ENCODE data around the gene SMOC2.

The SMOC2 gene

GRCh38 chr6:168441434-168442391 is 729 bp downstream of the SMOC2 start:
- H3K36me3 Mint-ChIP-seq (ENCODE audit: insufficient read depth) = no peaks in the 10 kb centered on the region
- peaks cover 62% of the 10 kb centered on the region for H3K27me3 Mint-ChIP-seq
- no peaks in the 10 kb centered on the region for H3K4me1 Mint-ChIP-seq
- ATAC-seq (replicated peaks; ENCODE audit: extremely low read depth, poor library complexity, severe bottlenecking) (no peak), DNase-seq (ENCODE audit: low spot score in 2 of 2) (no peak)
- no peak overlapping the region for H3K4me3 Mint-ChIP-seq
- no peak overlapping the region for H3K27ac Mint-ChIP-seq (ENCODE audit: low read depth)
- no peaks in the 10 kb centered on the region for H3K9me3 Mint-ChIP-seq

- Mint-ChIP-seq H3K4me3 (no peak overlapping the region), H3K36me3 (ENCODE audit: insufficient read depth) (no peaks in the 10 kb centered on the region), H3K27me3 (peaks cover 63% of the 10 kb centered on the region), H3K27ac (ENCODE audit: low read depth) (no peak overlapping the region), H3K9me3 (no peaks in the 10 kb centered on the region), H3K4me1 (no peaks in the 10 kb centered on the region)
- no peak for ATAC-seq (replicated peaks; ENCODE audit: extremely low read depth, poor library complexity, severe bottlenecking)
- no peak for DNase-seq (ENCODE audit: low spot score in 2 of 2)
Measured at GRCh38 chr6:168442646-168443045, 1.7 kb downstream of the SMOC2 start.

- no peaks in the 10 kb centered on the region for H3K36me3 Mint-ChIP-seq (ENCODE audit: insufficient read depth)
- no peak for ATAC-seq (replicated peaks; ENCODE audit: extremely low read depth, poor library complexity, severe bottlenecking)
- H3K4me3 Mint-ChIP-seq = no peak overlapping the region
- no peak overlapping the region for H3K27ac Mint-ChIP-seq (ENCODE audit: low read depth)
- DNase-seq (ENCODE audit: low spot score in 2 of 2) = no peak
- H3K27me3 Mint-ChIP-seq = peaks cover 69% of the 10 kb centered on the region
- H3K9me3 Mint-ChIP-seq = no peaks in the 10 kb centered on the region
- no peaks in the 10 kb centered on the region for H3K4me1 Mint-ChIP-seq
Measured at GRCh38 chr6:168447282-168447681, 6.3 kb downstream of the SMOC2 start.

GRCh38 chr6:168447700-168448099 is 6.7 kb downstream of the SMOC2 start:
- Mint-ChIP-seq H3K27me3 (peaks cover 65% of the 10 kb centered on the region), H3K27ac (ENCODE audit: low read depth) (no peak overlapping the region), H3K4me3 (no peak overlapping the region), H3K9me3 (no peaks in the 10 kb centered on the region), H3K36me3 (ENCODE audit: insufficient read depth) (no peaks in the 10 kb centered on the region), H3K4me1 (no peaks in the 10 kb centered on the region)
- DNase-seq (ENCODE audit: low spot score in 2 of 2) = no peak
- no peak for ATAC-seq (replicated peaks; ENCODE audit: extremely low read depth, poor library complexity, severe bottlenecking)

GRCh38 chr6:168448243-168448855 is 7.4 kb downstream of the SMOC2 start:
- no peak for DNase-seq (ENCODE audit: low spot score in 2 of 2)
- H3K4me1 Mint-ChIP-seq = no peaks in the 10 kb centered on the region
- H3K27ac Mint-ChIP-seq (ENCODE audit: low read depth) = no peak overlapping the region
- no peak overlapping the region for H3K4me3 Mint-ChIP-seq
- no peaks in the 10 kb centered on the region for H3K9me3 Mint-ChIP-seq
- H3K27me3 Mint-ChIP-seq = peaks cover 63% of the 10 kb centered on the region
- H3K36me3 Mint-ChIP-seq (ENCODE audit: insufficient read depth) = no peaks in the 10 kb centered on the region
- ATAC-seq (replicated peaks; ENCODE audit: extremely low read depth, poor library complexity, severe bottlenecking) = no peak

- DNase-seq (ENCODE audit: low spot score in 2 of 2) (no peak), ATAC-seq (replicated peaks; ENCODE audit: extremely low read depth, poor library complexity, severe bottlenecking) (no peak)
- no peak overlapping the region for H3K4me3 Mint-ChIP-seq
- no peaks in the 10 kb centered on the region for H3K36me3 Mint-ChIP-seq (ENCODE audit: insufficient read depth)
- H3K27ac Mint-ChIP-seq (ENCODE audit: low read depth) = no peak overlapping the region
- no peaks in the 10 kb centered on the region for H3K4me1 Mint-ChIP-seq
- H3K9me3 Mint-ChIP-seq = no peaks in the 10 kb centered on the region
- peaks cover 54% of the 10 kb centered on the region for H3K27me3 Mint-ChIP-seq
Measured at GRCh38 chr6:168450917-168451316, 9.9 kb downstream of the SMOC2 start.

GRCh38 chr6:168451805-168452517 is 11.0 kb downstream of the SMOC2 start:
- no peak overlapping the region for H3K4me3 Mint-ChIP-seq
- DNase-seq (ENCODE audit: low spot score in 2 of 2) = no peak
- H3K27ac Mint-ChIP-seq (ENCODE audit: low read depth) = no peak overlapping the region
- ATAC-seq (replicated peaks; ENCODE audit: extremely low read depth, poor library complexity, severe bottlenecking) = no peak
- H3K4me1 Mint-ChIP-seq = no peaks in the 10 kb centered on the region
- H3K27me3 Mint-ChIP-seq = peaks cover 49% of the 10 kb centered on the region
- H3K9me3 Mint-ChIP-seq = no peaks in the 10 kb centered on the region
- H3K36me3 Mint-ChIP-seq (ENCODE audit: insufficient read depth) = no peaks in the 10 kb centered on the region

GRCh38 chr6:168452685-168453377 is 11.8 kb downstream of the SMOC2 start:
- Mint-ChIP-seq H3K36me3 (ENCODE audit: insufficient read depth) (no peaks in the 10 kb centered on the region), H3K9me3 (no peaks in the 10 kb centered on the region), H3K27me3 (peaks cover 40% of the 10 kb centered on the region), H3K27ac (ENCODE audit: low read depth) (no peak overlapping the region), H3K4me3 (no peak overlapping the region), H3K4me1 (no peaks in the 10 kb centered on the region)
- DNase-seq (ENCODE audit: low spot score in 2 of 2) (no peak), ATAC-seq (replicated peaks; ENCODE audit: extremely low read depth, poor library complexity, severe bottlenecking) (no peak)

- Mint-ChIP-seq H3K4me1 (no peaks in the 10 kb centered on the region), H3K4me3 (no peak overlapping the region), H3K27ac (ENCODE audit: low read depth) (no peak overlapping the region), H3K9me3 (no peaks in the 10 kb centered on the region), H3K27me3 (peaks cover 55% of the 10 kb centered on the region), H3K36me3 (ENCODE audit: insufficient read depth) (no peaks in the 10 kb centered on the region)
- ATAC-seq (replicated peaks; ENCODE audit: extremely low read depth, poor library complexity, severe bottlenecking) = no peak
- DNase-seq (ENCODE audit: low spot score in 2 of 2) = no peak
Measured at GRCh38 chr6:168455847-168456530, 15.0 kb downstream of the SMOC2 start.

GRCh38 chr6:168456907-168457652 is 16.1 kb downstream of the SMOC2 start:
- no peak overlapping the region for H3K4me3 Mint-ChIP-seq
- DNase-seq (ENCODE audit: low spot score in 2 of 2) (no peak), ATAC-seq (replicated peaks; ENCODE audit: extremely low read depth, poor library complexity, severe bottlenecking) (no peak)
- no peaks in the 10 kb centered on the region for H3K4me1 Mint-ChIP-seq
- H3K27me3 Mint-ChIP-seq = peaks cover 48% of the 10 kb centered on the region
- H3K9me3 Mint-ChIP-seq = no peaks in the 10 kb centered on the region
- no peaks in the 10 kb centered on the region for H3K36me3 Mint-ChIP-seq (ENCODE audit: insufficient read depth)
- no peak overlapping the region for H3K27ac Mint-ChIP-seq (ENCODE audit: low read depth)

GRCh38 chr6:168457653-168457934 is 16.6 kb downstream of the SMOC2 start:
- no peak overlapping the region for H3K27ac Mint-ChIP-seq (ENCODE audit: low read depth)
- no peaks in the 10 kb centered on the region for H3K36me3 Mint-ChIP-seq (ENCODE audit: insufficient read depth)
- ATAC-seq (replicated peaks; ENCODE audit: extremely low read depth, poor library complexity, severe bottlenecking) = no peak
- no peak for DNase-seq (ENCODE audit: low spot score in 2 of 2)
- no peaks in the 10 kb centered on the region for H3K4me1 Mint-ChIP-seq
- H3K27me3 Mint-ChIP-seq = peaks cover 53% of the 10 kb centered on the region
- no peaks in the 10 kb centered on the region for H3K9me3 Mint-ChIP-seq
- H3K4me3 Mint-ChIP-seq = no peak overlapping the region

Data from central memory CD8-positive, alpha-beta T cell (primary cell).